Naive thymus-derived CD4-positive, alpha-beta T cell (primary cell): ENCODE measurements around the gene NBPF20. TPM values are rescaled to one million over a fixed set of nuclear protein-coding genes. Genes with fewer than 3 reads are reported as not detected.
"Not testable (repeated sequence)": the region's sequence is repeated elsewhere in the genome, so short reads cannot be mapped to it uniquely, and the experiment has no call there.

Experiments
- ATAC-seq: fragments of 150-1000 bp; cut with Tn5 transposase; 2 replicates; pipeline ENCODE4 v1.10.0; 2021; ENCODE audit warnings: mild to moderate bottlenecking, moderate library complexity
- CTCF ChIA-PET: fragments of 350-600 bp; sonication (Branson Sonifier 250); formaldehyde crosslinking; loops from one replicate; lab custom pipeline; 2021; ENCODE audit warnings: antibody characterized with exemption; lab: Charles Lee
- POLR2A ChIA-PET: fragments of 350-600 bp; sonication (Branson Sonifier 250); formaldehyde crosslinking; loops from one replicate; lab custom pipeline; 2021; ENCODE audit warnings: antibody characterized with exemption, inconsistent platforms; lab: Charles Lee
- DNase-seq, 9 donors: peaks; one replicate each; pipeline versions ENCODE4 v3.0.0 to v3.0.0-alpha.2; 2020 to 2022; ENCODE audit warnings: mixed read lengths in 1 of 9
- H3K27ac ChIP-seq: one replicate; pipeline ENCODE4 v1.7.0; 2013; ENCODE audit warnings: mild to moderate bottlenecking, low read depth, low read length, moderate library complexity
- H3K27me3 ChIP-seq, 2 donors: one replicate each; pipeline ENCODE4 v1.7.0; 2013; ENCODE audit warnings: low read length in 2 of 2, mild to moderate bottlenecking in 2 of 2, moderate library complexity in 2 of 2; ENCODE audit not compliant: control insufficient read depth in 2 of 2, insufficient read depth in 2 of 2
- H3K36me3 ChIP-seq, 3 experiments: 1 replicate in 2 of 3; 2 replicates in 1 of 3; pipeline ENCODE4 v1.7.0; 2013; ENCODE audit warnings: low read length in 3 of 3, mild to moderate bottlenecking in 3 of 3, moderate library complexity in 1 of 3; ENCODE audit not compliant: insufficient read depth in 3 of 3, control insufficient read depth in 2 of 3
- H3K4me1 ChIP-seq, 2 donors: one replicate each; pipeline ENCODE4 v1.7.0; 2013; ENCODE audit warnings: low read length in 2 of 2, mild to moderate bottlenecking in 2 of 2, moderate library complexity in 1 of 2; ENCODE audit not compliant: control insufficient read depth in 2 of 2, insufficient read depth in 2 of 2
- H3K4me3 ChIP-seq: 2 replicates; pipeline ENCODE4 v1.7.0; 2013; ENCODE audit warnings: mild to moderate bottlenecking, low read length
- H3K9me3 ChIP-seq, 3 experiments: 1 replicate in 2 of 3; 2 replicates in 1 of 3; pipeline ENCODE4 v1.7.0; 2013; ENCODE audit warnings: low read length in 3 of 3; ENCODE audit not compliant: control insufficient read depth in 2 of 3
- H3K27ac Mint-ChIP-seq, 9 donors: one replicate each; pipeline ENCODE4 v1.8.0; 2020 to 2022; ENCODE audit warnings: mixed read lengths in 9 of 9, mild to moderate bottlenecking in 8 of 9, moderate library complexity in 5 of 9, inconsistent platforms in 2 of 9
- H3K27me3 Mint-ChIP-seq, 5 donors: one replicate each; pipeline ENCODE4 v1.8.0; 2021 to 2022; ENCODE audit warnings: mixed read lengths in 5 of 5, mild to moderate bottlenecking in 1 of 5
- H3K36me3 Mint-ChIP-seq, 5 donors: one replicate each; pipeline ENCODE4 v1.8.0; 2020 to 2022; ENCODE audit warnings: mixed read lengths in 5 of 5, mild to moderate bottlenecking in 3 of 5, inconsistent platforms in 1 of 5
- H3K4me1 Mint-ChIP-seq, 7 donors: one replicate each; pipeline ENCODE4 v1.8.0; 2020 to 2022; ENCODE audit warnings: mixed read lengths in 7 of 7, mild to moderate bottlenecking in 3 of 7, inconsistent platforms in 1 of 7
- H3K4me3 Mint-ChIP-seq, 10 donors: one replicate each; pipeline ENCODE4 v1.8.0; 2020 to 2022; ENCODE audit warnings: mild to moderate bottlenecking in 10 of 10, mixed read lengths in 10 of 10, moderate library complexity in 6 of 10, inconsistent platforms in 2 of 10
- H3K9me3 Mint-ChIP-seq, 11 donors: one replicate each; pipeline ENCODE4 v1.8.0; 2020 to 2022; ENCODE audit warnings: mixed read lengths in 11 of 11, mild to moderate bottlenecking in 4 of 11, inconsistent platforms in 1 of 11, moderate library complexity in 1 of 11
- intact Hi-C, 2 donors: fragments of 100-400 bp; cut with micrococcal nuclease; formaldehyde crosslinking; loops; one replicate each; pipeline ENCODE4 v1.15.1; 2023
- polyA plus RNA-seq, 2 donors: library from polyadenylated mRNA; unstranded; fragments of 300-500 nt; fragmentation: Illumina TruSeq; gene quantifications; one replicate each; pipeline ENCODE4 v1.2.3, GENCODE V29; 2021
- total RNA-seq, 6 experiments: library from RNA in 5 of 6; stranded (reverse) in 5 of 6; gene quantifications; 1 replicate in 5 of 6; 2 replicates in 1 of 6; pipeline ENCODE4 v1.2.3 and lab custom pipeline; 2021 to 2026

NBPF20 gene
- total and polyA plus RNA-seq, 7 experiments from 2014 or later, result 0.60 to 6.0 (median 4.3) TPM

DNA sequence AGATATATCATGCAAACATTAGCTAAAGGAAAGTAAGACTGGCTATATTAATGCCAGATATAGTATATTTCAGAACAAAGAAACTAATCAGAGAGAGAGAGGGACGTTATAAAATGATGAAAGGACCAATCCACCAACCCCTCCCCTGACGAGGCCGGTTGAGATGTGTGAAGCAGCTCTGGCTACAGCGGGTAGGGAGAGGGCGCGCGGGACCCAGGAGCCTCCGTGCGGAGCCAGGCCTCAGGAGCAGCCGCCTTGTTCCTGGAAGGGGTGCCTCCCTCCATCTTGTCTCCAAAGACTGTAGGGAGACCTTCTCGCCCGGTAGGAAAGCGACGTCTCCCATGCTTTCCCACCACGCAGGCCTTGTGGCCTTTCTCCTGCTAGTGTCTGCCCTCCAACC lies 5.4 kb upstream of the NBPF20 start:
- H3K27ac ChIP-seq, ATAC-seq, H3K27ac Mint-ChIP-seq, H3K4me1 ChIP-seq, POLR2A ChIA-PET, intact Hi-C loops, H3K36me3 ChIP-seq, H3K27me3 ChIP-seq, H3K4me3 ChIP-seq, H3K9me3 ChIP-seq, DNase-seq, CTCF ChIA-PET: not testable (repeated sequence)
- Mint-ChIP-seq H3K27me3 (peaks cover 40 to 54% (median 48%) of the 10 kb centered on the region in 5 donors), H3K4me1 (peaks cover 0 to 16% (median 4%) of the 10 kb centered on the region in 7 donors), H3K36me3 (peaks cover 0 to 23% (median 7%) of the 10 kb centered on the region in 5 donors), H3K4me3 (peak overlapping the region in 8 of 10 donors; percentile 9 to 72 (median 28)), H3K9me3 (peaks cover 10 to 30% (median 22%) of the 10 kb centered on the region in 11 donors)

GRCh38 chr1:145429329-145429728 lies 3.9 kb upstream of the NBPF20 start:
- Mint-ChIP-seq H3K27me3 (peaks cover 40 to 65% (median 50%) of the 10 kb centered on the region in 5 donors), H3K36me3 (peaks cover 0 to 23% (median 7%) of the 10 kb centered on the region in 5 donors), H3K9me3 (peaks cover 10 to 30% (median 22%) of the 10 kb centered on the region in 11 donors), H3K4me1 (peaks cover 6 to 26% (median 11%) of the 10 kb centered on the region in 7 donors)
- ATAC-seq, H3K27ac ChIP-seq, H3K4me3 Mint-ChIP-seq, CTCF ChIA-PET, POLR2A ChIA-PET, DNase-seq, H3K36me3 ChIP-seq, H3K4me1 ChIP-seq, H3K27ac Mint-ChIP-seq, intact Hi-C loops, H3K9me3 ChIP-seq, H3K27me3 ChIP-seq, H3K4me3 ChIP-seq: not testable (repeated sequence)

DNA sequence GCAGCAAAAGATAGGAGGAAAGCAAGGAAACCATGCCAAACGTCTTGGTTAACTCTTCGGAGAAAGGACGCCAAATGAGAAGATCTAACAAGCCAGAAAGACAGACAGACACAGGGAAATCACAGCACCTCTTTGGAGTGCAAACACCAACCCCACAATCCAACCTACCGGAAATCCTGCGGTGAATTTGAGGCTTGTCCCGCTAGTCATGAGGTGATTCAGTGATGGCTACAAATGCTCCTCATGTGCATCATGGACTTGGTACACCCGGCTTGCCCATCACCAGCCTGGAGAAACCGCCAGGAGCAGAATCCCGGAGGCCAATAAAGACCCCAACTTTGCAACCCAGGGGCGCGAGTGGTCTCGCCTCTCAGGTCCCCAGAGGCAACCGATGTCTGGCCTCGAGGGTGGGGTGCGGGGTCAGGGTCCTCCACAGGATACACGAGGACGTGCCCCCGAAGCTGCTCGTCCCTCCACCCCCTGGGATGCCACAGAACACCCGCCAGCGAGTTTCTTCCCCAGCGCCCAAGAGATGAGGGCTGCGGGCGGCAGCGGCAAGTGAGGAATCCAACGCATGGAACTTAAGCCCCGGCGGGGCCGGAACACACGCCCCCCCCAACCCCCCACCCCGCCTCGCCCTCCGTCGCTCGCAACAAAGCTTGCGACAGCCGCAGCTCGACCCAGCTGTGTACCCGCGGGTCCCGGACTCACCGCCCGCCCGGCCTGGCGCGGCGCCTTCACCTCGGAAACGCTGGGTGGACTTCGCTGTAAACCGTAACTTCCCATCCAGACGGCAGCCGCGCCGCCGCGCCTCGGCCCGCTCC lies 579 bp downstream of the NBPF20 start:
- peak overlapping the region; percentile 46 to 95 (median 88) for H3K27ac Mint-ChIP-seq
- peak overlapping the region; percentile 80 for H3K4me3 ChIP-seq
- peak overlapping the region; percentile 61 for H3K27ac ChIP-seq
- peaks cover 6 to 12% (median 7%) of the 10 kb centered on the region in 7 donors for H3K4me1 Mint-ChIP-seq
- intact Hi-C loops, H3K9me3 ChIP-seq, CTCF ChIA-PET, H3K4me1 ChIP-seq, POLR2A ChIA-PET, H3K36me3 ChIP-seq, H3K27me3 ChIP-seq: not testable (repeated sequence)
- peak overlapping the region; percentile 90 to 99 (median 96) for H3K4me3 Mint-ChIP-seq
- H3K27me3 Mint-ChIP-seq, result peaks cover 28 to 39% (median 29%) of the 10 kb centered on the region in 5 donors
- ATAC-seq (peak; percentile 83), DNase-seq (peak in 8 of 9 donors; percentile 14 to 47 (median 23))
- H3K9me3 Mint-ChIP-seq, result peaks cover 7 to 22% (median 17%) of the 10 kb centered on the region in 11 donors
- peaks cover 0 to 16% (median 7%) of the 10 kb centered on the region in 5 donors for H3K36me3 Mint-ChIP-seq

- H3K27me3 ChIP-seq, H3K4me3 ChIP-seq, H3K27ac ChIP-seq, H3K4me1 Mint-ChIP-seq, POLR2A ChIA-PET, ATAC-seq, H3K4me3 Mint-ChIP-seq, H3K27me3 Mint-ChIP-seq, H3K27ac Mint-ChIP-seq, H3K36me3 ChIP-seq, H3K9me3 ChIP-seq, DNase-seq, H3K9me3 Mint-ChIP-seq, CTCF ChIA-PET, H3K36me3 Mint-ChIP-seq, intact Hi-C loops, H3K4me1 ChIP-seq: not testable (repeated sequence)
Measured at GRCh38 chr1:145415149-145415548, 10.3 kb downstream of the NBPF20 start.

GRCh38 chr1:145407266-145407665 lies 18.1 kb downstream of the NBPF20 start:
- H3K27ac ChIP-seq, H3K27me3 Mint-ChIP-seq, DNase-seq, ATAC-seq, H3K36me3 ChIP-seq, H3K4me3 ChIP-seq, H3K4me1 ChIP-seq, H3K9me3 Mint-ChIP-seq, POLR2A ChIA-PET, H3K9me3 ChIP-seq, H3K4me1 Mint-ChIP-seq, H3K27ac Mint-ChIP-seq, H3K4me3 Mint-ChIP-seq, CTCF ChIA-PET, intact Hi-C loops, H3K27me3 ChIP-seq: not testable (repeated sequence)
- peaks cover 0 to 12% (median 0%) of the 10 kb centered on the region in 5 donors for H3K36me3 Mint-ChIP-seq

GRCh38 chr1:145404949-145405348 lies 20.5 kb downstream of the NBPF20 start:
- H3K9me3 Mint-ChIP-seq, H3K4me3 ChIP-seq, DNase-seq, H3K27ac Mint-ChIP-seq, CTCF ChIA-PET, intact Hi-C loops, H3K4me3 Mint-ChIP-seq, H3K9me3 ChIP-seq, H3K4me1 Mint-ChIP-seq, H3K27me3 ChIP-seq, ATAC-seq, H3K36me3 Mint-ChIP-seq, H3K27me3 Mint-ChIP-seq, H3K36me3 ChIP-seq, POLR2A ChIA-PET, H3K4me1 ChIP-seq, H3K27ac ChIP-seq: not testable (repeated sequence)

DNA sequence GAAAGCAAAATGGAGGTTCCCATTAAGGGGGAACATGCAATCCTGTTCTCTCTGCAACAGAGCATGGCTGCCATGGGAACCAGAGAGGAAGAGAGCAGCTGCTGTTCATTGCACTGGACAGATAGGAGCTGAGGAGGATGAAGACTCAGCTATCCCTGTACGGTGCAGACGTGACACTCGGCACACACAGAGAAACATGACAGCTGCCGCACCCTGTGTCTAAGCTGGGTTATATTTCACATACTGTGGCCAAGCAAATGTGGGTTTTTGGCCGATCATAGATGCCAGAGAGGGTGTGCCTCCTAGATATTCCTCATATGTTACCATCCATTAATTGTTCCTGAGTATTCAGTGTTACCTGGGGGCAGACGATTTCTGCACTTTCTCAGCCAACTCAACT lies 24.7 kb downstream of the NBPF20 start:
- POLR2A ChIA-PET, H3K36me3 ChIP-seq, H3K27me3 Mint-ChIP-seq, H3K4me3 Mint-ChIP-seq, H3K27ac Mint-ChIP-seq, ATAC-seq, H3K9me3 ChIP-seq, CTCF ChIA-PET, DNase-seq, intact Hi-C loops, H3K9me3 Mint-ChIP-seq, H3K4me1 Mint-ChIP-seq, H3K4me1 ChIP-seq, H3K27ac ChIP-seq, H3K27me3 ChIP-seq, H3K4me3 ChIP-seq: not testable (repeated sequence)
- peaks cover 0 to 14% (median 0%) of the 10 kb centered on the region in 5 donors for H3K36me3 Mint-ChIP-seq
